Testis (tissue), 2 donors: ENCODE results near the gene DSG1.

Experiments used
- CTCF ChIP-seq, 3 experiments: fragments of 450-650 bp in 2 of 3; fragments of 200-600 bp in 1 of 3; sonication (generic) in 1 of 3; IDR thresholded peaks; one replicate each; pipeline ENCODE4 v1.5.1; 2016 to 2019; ENCODE audit warnings: antibody characterized with exemption in 3 of 3, mild to moderate bottlenecking in 2 of 3, moderate library complexity in 1 of 3
- POLR2A ChIP-seq: fragments of 450-650 bp; IDR thresholded peaks from one replicate; pipeline ENCODE4 v1.6.1; 2017; ENCODE audit warnings: antibody characterized with exemption, mild to moderate bottlenecking, moderate library complexity

- no peak for TF ChIP-seq CTCF (IDR thresholded peaks at IDR 0.05)
- no peak for TF ChIP-seq POLR2A
Observed at GRCh38 chr18:31302991-31303390, 15.0 kb upstream of the DSG1 start.
